ENCODE results near the gene DKK3. TPM values are rescaled to one million over a fixed set of nuclear protein-coding genes. Genes with fewer than 3 reads are reported as not detected.

The DKK3 gene
- total RNA-seq, 1 donor from 2014 or later: 287 TPM

DNA sequence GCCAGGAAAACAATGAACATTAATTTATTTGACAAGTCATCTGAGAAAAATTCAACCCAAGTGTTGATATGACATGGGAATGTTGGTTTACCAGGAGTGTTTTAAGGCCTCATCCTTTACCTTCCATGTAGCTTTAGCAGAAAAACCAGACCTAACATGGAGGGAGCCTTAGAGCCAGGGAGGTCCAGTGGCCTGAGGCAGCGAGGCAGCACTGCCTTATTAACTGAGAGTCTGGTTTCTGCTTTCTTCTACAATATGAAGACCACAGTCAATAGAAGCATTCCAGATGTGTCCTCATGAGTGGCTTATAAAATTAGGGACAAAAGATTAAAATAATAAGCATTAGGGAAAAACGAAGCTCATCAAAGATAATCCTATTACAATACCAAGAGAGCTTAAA is 61.5 kb downstream of the DKK3 start:
- DNase-seq (ENCODE audit: low read depth, low spot score): no peak

DNA sequence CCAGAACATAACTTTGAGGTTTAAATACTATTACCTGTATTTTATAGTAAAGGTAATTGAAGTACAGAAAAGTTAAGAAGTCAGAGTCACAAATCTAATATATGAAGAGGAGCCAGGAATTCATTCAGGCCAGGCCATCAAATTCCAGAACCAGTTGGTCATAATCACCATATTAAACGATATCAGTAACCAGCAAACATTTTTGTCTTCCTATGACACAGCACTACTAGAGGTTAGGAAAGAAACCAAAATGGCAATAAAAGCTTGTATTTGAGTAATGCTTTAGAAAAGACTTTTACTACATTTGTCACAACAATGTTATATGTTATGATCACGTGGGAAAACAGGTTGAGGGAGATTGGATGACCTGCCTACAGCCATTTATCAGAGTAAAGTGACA is 62.2 kb downstream of the DKK3 start:
- DNase-seq (ENCODE audit: low read depth, low spot score): no peak

DNA sequence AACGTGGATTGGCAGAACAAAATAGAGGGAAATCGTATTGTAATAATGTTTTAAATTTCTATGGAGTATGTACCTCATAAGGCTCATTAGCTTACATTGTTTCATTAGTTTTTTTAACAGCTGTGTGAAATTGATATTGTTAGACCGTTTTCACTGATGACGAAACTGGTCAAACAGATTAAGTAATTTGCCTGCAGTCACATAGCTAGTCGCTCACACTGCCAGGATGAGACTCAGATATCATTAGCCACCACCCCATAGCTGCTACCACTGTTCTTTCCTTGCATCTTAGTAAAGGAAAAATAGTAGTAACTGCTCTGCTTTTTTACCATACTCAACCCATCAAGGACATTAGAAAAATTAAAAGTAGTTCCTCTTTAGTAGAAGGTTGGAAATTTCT is 64.0 kb downstream of the DKK3 start:
- DNase-seq (ENCODE audit: low read depth, low spot score): no peak

DNA sequence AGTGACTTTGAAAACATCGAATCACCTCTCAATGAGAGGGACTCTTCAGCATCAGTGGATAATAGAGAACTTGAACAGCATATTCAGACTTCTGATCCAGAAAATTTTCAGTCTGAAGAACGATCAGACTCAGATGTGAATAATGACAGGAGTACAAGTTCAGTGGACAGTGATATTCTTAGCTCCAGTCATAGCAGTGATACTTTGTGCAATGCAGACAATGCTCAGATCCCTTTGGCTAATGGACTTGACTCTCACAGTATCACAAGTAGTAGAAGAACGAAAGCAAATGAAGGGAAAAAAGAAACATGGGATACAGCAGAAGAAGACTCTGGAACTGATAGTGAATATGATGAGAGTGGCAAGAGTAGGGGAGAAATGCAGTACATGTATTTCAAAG is 65.8 kb downstream of the DKK3 start:
- no peak for DNase-seq (ENCODE audit: low read depth, low spot score)

DNA sequence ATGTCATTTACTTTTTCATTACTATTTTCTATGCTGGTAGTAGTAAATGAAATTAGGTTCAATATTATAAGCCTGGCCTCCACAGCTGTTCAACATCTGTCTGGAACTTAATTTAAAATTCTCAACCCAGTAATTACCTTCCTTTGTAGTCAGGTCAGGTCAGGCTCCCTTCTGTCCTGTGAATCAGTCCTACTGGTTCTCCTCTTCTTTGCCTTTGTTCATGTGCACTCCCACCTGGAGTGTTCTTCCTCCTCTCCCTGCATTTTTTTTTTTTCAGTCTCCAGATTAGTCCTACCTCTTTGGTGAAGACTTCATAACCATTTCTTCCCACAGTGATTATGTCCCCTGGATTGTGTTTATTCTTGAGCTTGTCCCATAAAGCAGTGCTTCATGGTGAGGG is 67.9 kb downstream of the DKK3 start:
- no peak for DNase-seq (ENCODE audit: low read depth, low spot score)

DNA sequence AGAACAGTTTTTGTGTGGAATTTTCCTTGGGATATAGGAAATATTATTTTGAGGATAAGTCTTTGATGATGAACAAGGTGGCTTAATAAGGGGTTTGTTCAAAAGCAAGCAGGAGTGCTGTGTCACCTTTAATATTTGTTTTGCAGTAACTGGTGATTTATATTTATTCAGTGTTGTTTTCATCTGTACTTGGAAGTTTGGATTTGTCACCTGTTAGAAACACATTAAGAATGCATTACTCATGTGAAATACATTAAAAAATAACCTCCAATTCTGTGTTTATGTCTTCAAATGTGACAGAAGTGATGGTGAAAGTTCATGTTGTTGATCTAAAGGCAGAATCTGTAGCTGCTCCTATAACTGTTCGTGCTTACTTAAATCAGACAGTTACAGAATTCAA is 70.5 kb downstream of the DKK3 start:
- no peak for DNase-seq (ENCODE audit: low read depth, low spot score)

DNA sequence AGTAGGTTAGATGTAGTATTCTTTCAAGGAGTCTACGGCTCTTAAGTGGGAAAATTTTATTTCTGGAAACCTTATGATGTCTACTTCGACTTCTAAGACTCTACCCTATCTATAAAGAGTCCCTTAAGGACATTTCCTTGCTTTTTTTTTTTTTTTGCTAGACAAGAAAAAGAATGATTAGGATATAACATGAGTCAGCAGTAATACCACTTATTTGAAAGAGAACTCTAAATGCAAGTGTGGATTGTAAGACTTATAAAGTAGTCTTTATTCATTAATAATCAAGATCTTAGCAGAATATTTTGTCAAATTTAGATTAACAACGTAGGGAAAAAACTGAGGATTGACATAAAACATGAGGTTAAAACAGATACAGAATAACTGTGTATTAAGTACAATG is 71.0 kb downstream of the DKK3 start:
- no peak for DNase-seq (ENCODE audit: low read depth, low spot score)

DNA sequence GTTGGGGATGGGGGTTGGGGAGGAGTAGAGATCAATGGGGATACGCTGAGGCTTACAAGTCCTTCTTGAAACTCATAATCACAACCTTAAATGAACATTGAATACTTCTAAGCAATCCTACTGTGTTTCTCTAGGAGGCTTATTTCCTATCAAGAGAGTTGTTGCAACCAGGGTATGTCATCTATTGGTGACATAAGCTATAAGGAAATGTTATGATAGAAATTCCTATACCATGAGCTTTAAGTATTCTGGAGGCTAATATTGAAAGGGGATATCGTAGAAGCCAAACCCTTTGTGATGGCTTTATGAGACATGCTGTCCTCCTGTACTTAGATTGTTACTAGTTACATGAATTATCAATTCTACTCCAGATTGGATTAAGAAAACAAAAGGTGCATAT is 72.9 kb downstream of the DKK3 start:
- DNase-seq (ENCODE audit: low read depth, low spot score): no peak

DNA sequence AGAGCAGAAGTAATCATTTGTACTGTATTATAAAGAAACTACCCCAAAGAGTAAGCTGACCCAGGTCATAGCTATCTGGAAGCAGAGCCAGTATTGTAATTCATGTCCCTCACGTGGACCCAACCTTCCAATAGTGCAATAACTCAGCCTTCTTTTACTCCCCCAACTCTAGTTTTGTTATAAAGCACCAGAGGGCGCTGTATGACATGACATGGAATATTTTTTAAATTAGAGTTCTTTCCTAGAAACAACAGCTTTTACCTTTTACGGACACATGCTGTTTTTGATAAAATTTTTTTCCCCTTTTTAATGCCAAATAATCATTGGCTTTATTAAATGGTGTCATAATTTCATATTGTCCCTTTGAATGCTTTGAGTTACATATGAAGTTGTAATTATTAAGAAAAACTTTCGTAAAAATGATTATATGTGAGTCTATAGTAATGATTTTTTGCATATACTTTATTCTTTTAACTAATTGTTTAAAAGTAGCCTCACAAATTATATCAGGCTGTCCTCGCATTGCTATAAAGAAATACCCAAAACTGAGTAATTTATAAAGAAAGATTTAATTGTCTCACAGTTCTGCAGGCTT is 76.9 kb downstream of the DKK3 start:
- peak; percentile 46 for DNase-seq (ENCODE audit: low read depth, low spot score)

DNA sequence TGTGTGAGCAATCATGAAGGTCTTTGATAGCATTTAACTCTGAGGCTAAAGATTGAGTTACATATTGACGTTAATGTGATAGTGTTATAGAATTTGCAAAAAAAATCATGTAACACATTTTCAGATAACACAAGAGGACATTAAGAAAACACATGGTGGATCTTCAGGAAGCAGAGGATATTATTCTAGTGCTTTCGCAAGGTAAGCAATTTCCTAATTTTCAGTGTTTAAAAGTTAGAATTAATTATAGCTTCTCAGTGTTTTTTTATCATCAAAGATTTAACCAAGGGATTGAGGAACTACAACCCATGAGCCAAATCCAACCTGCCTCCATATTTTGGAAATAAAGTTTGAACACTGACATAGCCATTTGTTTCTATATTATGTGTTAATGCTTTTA is 78.5 kb downstream of the DKK3 start:
- DNase-seq (ENCODE audit: low read depth, low spot score): no peak

DNA sequence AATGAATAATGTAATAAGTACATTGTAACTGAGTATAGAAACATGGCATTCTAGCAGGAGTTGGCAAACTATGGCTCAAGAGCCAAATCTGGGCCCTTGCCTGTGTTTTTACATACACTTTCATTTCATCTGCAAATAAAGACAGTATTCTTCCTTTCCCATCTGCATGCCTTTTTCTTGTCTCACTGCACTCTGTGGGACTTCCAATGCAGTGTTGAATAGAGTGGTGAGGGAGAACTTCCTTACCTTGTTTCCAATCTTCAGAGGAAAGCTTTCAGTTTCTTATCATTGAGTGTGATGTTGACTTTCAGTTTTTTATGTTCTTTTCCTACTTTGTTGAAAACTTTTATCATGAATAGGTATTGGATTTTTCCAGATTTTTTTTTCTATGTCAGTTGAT is 84.6 kb downstream of the DKK3 start:
- no peak for DNase-seq (ENCODE audit: low read depth, low spot score)

DNA sequence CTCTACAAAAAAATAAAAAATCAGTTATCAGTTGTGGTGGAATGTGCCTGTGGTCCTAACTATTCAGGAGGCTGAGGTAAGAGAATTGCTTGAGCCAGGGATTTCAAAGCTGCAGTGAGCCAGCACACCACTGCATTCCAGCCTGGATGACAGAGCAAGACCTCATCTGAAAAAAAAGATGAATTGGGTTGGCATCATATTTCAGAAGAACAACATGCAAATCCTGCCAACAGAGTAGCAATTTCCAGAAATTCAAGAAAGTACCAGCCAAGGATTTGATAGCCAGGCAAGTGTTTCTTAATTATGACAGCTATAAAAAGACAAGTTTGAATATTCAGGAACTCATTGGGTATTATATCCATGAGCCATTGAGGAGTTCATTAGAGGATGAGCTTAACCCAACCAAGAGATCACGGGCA is 91.4 kb downstream of the DKK3 start:
- DNase-seq (ENCODE audit: low read depth, low spot score): no peak

DNA sequence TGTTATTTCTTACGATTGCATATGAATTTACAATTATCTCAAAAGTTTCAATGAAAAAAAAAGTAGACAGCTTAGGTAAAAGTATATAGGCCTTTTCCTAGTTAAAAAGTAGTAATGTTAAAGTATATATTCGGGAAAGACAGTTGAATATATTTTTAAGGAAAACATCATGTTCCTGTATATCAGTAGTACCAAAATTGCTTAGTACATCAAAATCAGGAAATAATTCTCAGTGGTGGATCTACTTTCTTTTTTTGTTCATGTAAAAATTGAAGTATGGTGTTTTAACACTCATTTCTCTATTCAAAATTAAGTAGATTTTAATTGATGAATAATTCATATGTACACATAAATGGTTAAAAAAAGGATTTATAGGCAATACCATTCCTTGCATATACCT is 92.8 kb downstream of the DKK3 start:
- no peak for DNase-seq (ENCODE audit: low read depth, low spot score)

DNA sequence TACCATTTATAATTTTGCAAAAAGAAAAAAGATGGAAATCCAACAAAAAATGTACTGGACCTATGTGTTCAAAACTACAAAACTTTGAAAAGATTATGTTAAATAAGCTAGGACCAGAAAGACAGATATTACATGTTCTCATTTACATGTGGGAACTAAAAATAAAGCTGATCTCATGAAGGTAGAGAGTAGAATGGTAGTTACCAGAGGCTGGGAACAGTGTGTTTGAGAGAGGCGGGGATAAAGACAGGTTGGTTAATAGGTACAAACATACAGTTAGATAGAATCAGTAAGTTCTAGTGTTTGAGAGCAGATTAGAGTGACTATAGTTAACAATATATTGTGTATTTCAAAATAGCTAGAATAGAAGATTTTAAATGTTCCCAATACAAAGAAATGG is 95.0 kb downstream of the DKK3 start:
- no peak for DNase-seq (ENCODE audit: low read depth, low spot score)

Other genes with a start within 250 kb of the DKK3 start
- 61.9 and 73.3 TPM in 2 replicates for gene USP47, start 166.7 kb downstream of the DKK3 start, total RNA-seq
- gene MICAL2, start 102.0 kb upstream of the DKK3 start, total RNA-seq: 300 and 406 TPM in 2 replicates

Data from pulmonary artery endothelial cell (primary cell).